Transverse colon (tissue), 4 donors: ENCODE data around the gene PHF12. TPM values are rescaled to one million over a fixed set of nuclear protein-coding genes. Genes with fewer than 3 reads are reported as not detected.

Experiments
- DNase-seq: peaks from one replicate; pipeline ENCODE4 v3.0.0-alpha.2; 2019
- H3K27ac ChIP-seq, 4 donors: fragments of 200-600 bp; sonication (generic); 2 replicates each; pipeline ENCODE4 v1.5.1; 2016 to 2018; ENCODE audit warnings: inconsistent platforms in 4 of 4
- H3K27me3 ChIP-seq: fragments of 200-600 bp; sonication (generic); 2 replicates; pipeline ENCODE4 v1.5.1; 2017; ENCODE audit warnings: inconsistent platforms
- H3K36me3 ChIP-seq, 4 donors: fragments of 200-600 bp; sonication (generic); 2 replicates each; pipeline ENCODE4 v1.5.1; 2017 to 2019; ENCODE audit warnings: inconsistent platforms in 4 of 4
- H3K4me1 ChIP-seq, 4 donors: fragments of 200-600 bp; sonication (generic); 2 replicates each; pipeline ENCODE4 v1.5.1; 2017 to 2020; ENCODE audit warnings: inconsistent platforms in 4 of 4
- H3K4me3 ChIP-seq, 4 donors: fragments of 200-600 bp; sonication (generic); 1 replicate in 1 of 4; 2 replicates in 3 of 4; pipeline versions ENCODE4 v1.5.1 to v1.6.1; 2017 to 2019; ENCODE audit warnings: inconsistent platforms in 4 of 4
- H3K9me3 ChIP-seq, 2 donors: fragments of 200-600 bp; sonication (generic); 2 replicates each; pipeline ENCODE4 v1.5.1; 2017 to 2019; ENCODE audit warnings: inconsistent platforms in 2 of 2
- CTCF ChIP-seq, 5 experiments: fragments of 200-600 bp in 3 of 5; fragments of 450-650 bp in 2 of 5; sonication (generic) in 3 of 5; IDR thresholded peaks; 1 replicate in 2 of 5; 2 replicates in 3 of 5; pipeline ENCODE4 v1.5.1; 2016 to 2017; ENCODE audit warnings: antibody characterized with exemption in 5 of 5, inconsistent platforms in 3 of 5, mild to moderate bottlenecking in 2 of 5, moderate library complexity in 1 of 5
- EP300 ChIP-seq: sonication (generic); formaldehyde crosslinking; IDR thresholded peaks from one replicate; pipeline ENCODE4 v1.6.1; 2017; ENCODE audit warnings: antibody characterized with exemption, low read depth
- POLR2A ChIP-seq: fragments of 450-650 bp; IDR thresholded peaks from one replicate; pipeline ENCODE4 v1.6.1; 2016; ENCODE audit warnings: antibody characterized with exemption, mild to moderate bottlenecking, moderate library complexity
- POLR2AphosphoS5 ChIP-seq, 3 donors: sonication (generic); formaldehyde crosslinking; IDR thresholded peaks; one replicate each; pipeline ENCODE4 v1.6.1; 2016; ENCODE audit warnings: antibody characterized with exemption in 3 of 3
- WGBS, 2 donors: methylation state at CpG; one replicate each; pipeline ENCODE4 v1.1.5; 2018; ENCODE audit warnings: low coverage in 1 of 2; 5-methylcytosine and 5-hydroxymethylcytosine counted together
- in situ Hi-C, 4 donors: fragments of 200-750 bp; cut with MboI; loops; one replicate each; pipeline versions ENCODE4 v1.15.0 to v1.15.1; 2017; ENCODE audit warnings: low sequenced_read_pairs in 3 of 4, low pct_ligation_motif_present in 1 of 4, low pct_unique_long_range_greater_than_20kb in 1 of 4
- intact Hi-C: fragments of 100-400 bp; cut with DNase I; formaldehyde crosslinking; loops from one replicate; pipeline ENCODE4 v1.15.1; 2023; ENCODE audit warnings: low total_unique reads
- total RNA-seq, 4 donors: library from RNA; depleted of rRNA; stranded (reverse); fragments of >200 nt; gene quantifications; one replicate each; pipeline ENCODE4 v1.1.0, GENCODE V29; 2016

Gene PHF12
- total RNA-seq, 4 donors from 2014 or later: 43.5 to 134 (median 60.5) TPM

GRCh38 chr17:28942925-28943324, 8.4 kb downstream of the PHF12 start:
- H3K27ac ChIP-seq: no peak overlapping the region
- in situ Hi-C loops: no loop called here
- no peaks in the 10 kb centered on the region for H3K36me3 ChIP-seq
- TF ChIP-seq CTCF (IDR thresholded peaks at IDR 0.05) (no peak), EP300 (no peak), POLR2A (no peak), POLR2AphosphoS5 (IDR thresholded peaks at IDR 0.05) (no peak)
- no peaks in the 10 kb centered on the region for H3K27me3 ChIP-seq
- DNase-seq: no peak
- WGBS, 2 donors: 81 to 100% methylated on average over 1 to 2 of the region's 2 CpGs
- peaks cover 43 to 90% (median 50%) of the 10 kb centered on the region in 4 donors for H3K4me1 ChIP-seq
- H3K4me3 ChIP-seq: no peak overlapping the region
- intact Hi-C loops: no loop called here
- H3K9me3 ChIP-seq: no peaks in the 10 kb centered on the region

GRCh38 chr17:28941251-28941650, 10.1 kb downstream of the PHF12 start:
- Histone ChIP-seq H3K4me1 (peaks cover 37 to 90% (median 48%) of the 10 kb centered on the region in 4 donors), H3K4me3 (no peak overlapping the region), H3K27ac (no peak overlapping the region), H3K9me3 (no peaks in the 10 kb centered on the region), H3K36me3 (no peaks in the 10 kb centered on the region), H3K27me3 (no peaks in the 10 kb centered on the region)
- intact Hi-C loops: no loop called here
- in situ Hi-C loops: no loop called here
- 46% methylated on average over 1 of the region's 1 CpG; no CpG with 5 or more reads in 1 of the 2 donors for WGBS, 2 donors
- DNase-seq: no peak
- TF ChIP-seq EP300 (no peak), POLR2AphosphoS5 (IDR thresholded peaks at IDR 0.05) (no peak), POLR2A (no peak), CTCF (IDR thresholded peaks at IDR 0.05) (no peak)

- H3K27ac ChIP-seq: no peak overlapping the region
- in situ Hi-C loops: no loop called here
- 62 to 76% methylated on average over 2 to 3 of the region's 3 CpGs for WGBS, 2 donors
Observed at GRCh38 chr17:28940675-28941074, 10.6 kb downstream of the PHF12 start.

GRCh38 chr17:28940142-28940541, 11.2 kb downstream of the PHF12 start:
- in situ Hi-C loops (no loop called here), intact Hi-C loops (no loop called here)
- WGBS, 2 donors: 43 to 48% methylated on average over 3 of the region's 3 CpGs
- TF ChIP-seq CTCF (IDR thresholded peaks at IDR 0.05): no peak
- TF ChIP-seq POLR2A: no peak
- no peak for TF ChIP-seq POLR2AphosphoS5 (IDR thresholded peaks at IDR 0.05)
- no peak for TF ChIP-seq EP300
- DNase-seq: no peak
- H3K36me3 ChIP-seq: no peaks in the 10 kb centered on the region
- no peaks in the 10 kb centered on the region for H3K27me3 ChIP-seq
- no peak overlapping the region for H3K4me3 ChIP-seq
- peaks cover 32 to 84% (median 45%) of the 10 kb centered on the region in 4 donors for H3K4me1 ChIP-seq
- no peaks in the 10 kb centered on the region for H3K9me3 ChIP-seq
- H3K27ac ChIP-seq: no peak overlapping the region

More at GRCh38 chr17:28940675-28941074, 10.6 kb downstream of the PHF12 start:
- H3K9me3 ChIP-seq: no peaks in the 10 kb centered on the region
- intact Hi-C loops: no loop called here
- no peaks in the 10 kb centered on the region for H3K27me3 ChIP-seq
- no peak overlapping the region for H3K4me3 ChIP-seq
- DNase-seq: no peak
- H3K36me3 ChIP-seq: no peaks in the 10 kb centered on the region
- H3K4me1 ChIP-seq: peaks cover 37 to 90% (median 48%) of the 10 kb centered on the region in 4 donors
- no peak for TF ChIP-seq POLR2A
- TF ChIP-seq CTCF (IDR thresholded peaks at IDR 0.05): no peak
- no peak for TF ChIP-seq EP300
